ENCODE measurements around the gene APBA3.

The APBA3 gene

DNA sequence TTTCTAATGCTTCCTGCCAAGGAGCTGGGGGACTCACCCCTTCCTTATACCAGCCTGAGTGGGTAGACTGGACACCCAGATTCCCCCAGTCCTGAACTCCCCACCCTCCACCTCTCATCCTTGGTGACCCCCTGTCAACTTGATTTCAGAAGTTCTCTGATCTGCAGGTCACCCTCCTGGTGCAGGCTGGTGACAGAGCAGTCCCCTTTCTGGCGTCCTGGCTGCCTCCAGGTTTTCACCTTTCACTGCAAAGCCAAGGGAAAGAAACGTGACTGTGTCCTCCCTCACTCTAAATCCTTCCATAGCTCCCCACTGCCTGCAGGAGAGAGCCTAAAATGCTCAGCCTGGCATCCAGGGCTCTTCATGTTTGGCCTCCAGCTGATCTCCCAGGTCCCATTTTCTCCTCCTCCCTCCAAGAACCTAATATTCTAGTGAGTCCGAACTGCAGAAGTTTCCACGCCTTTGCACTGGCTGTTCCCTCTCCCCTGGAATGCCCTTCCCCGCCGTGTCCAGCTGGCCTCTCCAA is 28.8 kb upstream of the APBA3 start:
- no peak overlapping the region for H3K4me3 ChIP-seq (ENCODE audit: low read length)
- DNase-seq (ENCODE audit: low read depth, low spot score): no peak

- DNase-seq (ENCODE audit: low read depth, low spot score): no peak
Observed at GRCh38 chr19:3788996-3789778, 27.7 kb upstream of the APBA3 start.

DNA sequence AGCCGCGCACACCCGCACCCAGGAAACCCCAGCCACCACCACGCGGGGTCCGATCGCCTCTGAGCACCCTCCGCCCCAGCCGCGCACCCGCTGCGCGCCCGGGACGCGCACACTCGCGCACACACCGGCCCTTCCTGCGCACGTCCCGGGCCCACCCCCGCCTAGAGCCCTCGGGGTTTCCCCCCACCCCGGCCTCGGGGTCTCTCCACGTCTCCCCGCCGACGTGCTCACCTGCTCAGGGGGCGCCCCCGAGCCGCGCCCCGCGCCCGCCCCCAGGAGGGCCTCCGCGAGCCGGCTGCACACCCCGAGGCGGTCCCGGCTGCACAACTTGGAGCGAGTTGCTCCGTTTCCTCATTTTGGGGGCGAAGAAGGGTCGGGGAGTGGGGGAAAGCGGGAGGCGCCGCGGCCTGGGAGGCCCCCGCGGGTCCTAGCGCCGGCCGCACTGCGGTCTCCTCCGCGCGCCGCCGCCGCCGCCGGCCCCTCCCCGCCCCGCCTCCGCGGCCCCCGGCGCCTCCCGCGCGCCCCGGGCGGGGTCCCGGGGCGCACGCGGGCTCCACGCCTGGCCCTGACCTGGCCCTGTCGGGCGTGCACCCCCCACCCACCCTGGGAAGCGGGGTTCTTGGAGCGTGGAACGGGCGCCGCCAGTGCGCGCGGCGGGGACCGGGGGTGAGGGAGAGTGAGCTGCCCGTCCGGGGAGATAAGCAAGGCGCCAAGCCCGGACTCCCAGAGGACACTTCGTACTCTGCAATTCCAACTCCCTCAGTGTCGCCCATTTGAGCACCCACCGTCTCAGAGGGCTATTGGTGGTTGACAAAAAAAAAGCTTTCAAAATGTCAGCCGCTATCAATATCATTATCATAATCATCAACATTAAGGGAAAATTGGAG is 24.7 kb upstream of the APBA3 start, which contains the start of gene MATK:
TSS of gene MATK (minus strand) at position 444 of the 887 bp plus-strand sequence. CDS start 1,246 bp downstream, outside the sequence.
- H3K4me3 ChIP-seq (ENCODE audit: low read length): no peak within 1 kb of the TSS
- no peak for DNase-seq (ENCODE audit: low read depth, low spot score)

More at GRCh38 chr19:3788996-3789778, 27.7 kb upstream of the APBA3 start:
- H3K4me3 ChIP-seq (ENCODE audit: low read length): no peak overlapping the region

- DNase-seq (ENCODE audit: low read depth, low spot score): no peak
- H3K4me3 ChIP-seq (ENCODE audit: low read length): no peak overlapping the region
Observed at GRCh38 chr19:3785451-3785937, 24.0 kb upstream of the APBA3 start.

GRCh38 chr19:3784607-3785450 is 23.3 kb upstream of the APBA3 start:
- no peak for DNase-seq (ENCODE audit: low read depth, low spot score)
- H3K4me3 ChIP-seq (ENCODE audit: low read length): no peak overlapping the region

- DNase-seq (ENCODE audit: low read depth, low spot score): no peak
- H3K4me3 ChIP-seq (ENCODE audit: low read length): no peak overlapping the region
Observed at GRCh38 chr19:3783660-3784584, 22.4 kb upstream of the APBA3 start.

GRCh38 chr19:3782903-3783302 is 21.4 kb upstream of the APBA3 start:
- no peak for DNase-seq (ENCODE audit: low read depth, low spot score)
- no peak overlapping the region for H3K4me3 ChIP-seq (ENCODE audit: low read length)

- H3K4me3 ChIP-seq (ENCODE audit: low read length): no peak overlapping the region
- DNase-seq (ENCODE audit: low read depth, low spot score): no peak
Observed at GRCh38 chr19:3782330-3782729, 20.8 kb upstream of the APBA3 start.

- no peak for DNase-seq (ENCODE audit: low read depth, low spot score)
Observed at GRCh38 chr19:3781603-3782002, 20.1 kb upstream of the APBA3 start.

GRCh38 chr19:3780786-3781304 is 19.4 kb upstream of the APBA3 start:
- H3K4me3 ChIP-seq (ENCODE audit: low read length): no peak overlapping the region
- DNase-seq (ENCODE audit: low read depth, low spot score): no peak

More at GRCh38 chr19:3781603-3782002, 20.1 kb upstream of the APBA3 start:
- no peak overlapping the region for H3K4me3 ChIP-seq (ENCODE audit: low read length)

DNA sequence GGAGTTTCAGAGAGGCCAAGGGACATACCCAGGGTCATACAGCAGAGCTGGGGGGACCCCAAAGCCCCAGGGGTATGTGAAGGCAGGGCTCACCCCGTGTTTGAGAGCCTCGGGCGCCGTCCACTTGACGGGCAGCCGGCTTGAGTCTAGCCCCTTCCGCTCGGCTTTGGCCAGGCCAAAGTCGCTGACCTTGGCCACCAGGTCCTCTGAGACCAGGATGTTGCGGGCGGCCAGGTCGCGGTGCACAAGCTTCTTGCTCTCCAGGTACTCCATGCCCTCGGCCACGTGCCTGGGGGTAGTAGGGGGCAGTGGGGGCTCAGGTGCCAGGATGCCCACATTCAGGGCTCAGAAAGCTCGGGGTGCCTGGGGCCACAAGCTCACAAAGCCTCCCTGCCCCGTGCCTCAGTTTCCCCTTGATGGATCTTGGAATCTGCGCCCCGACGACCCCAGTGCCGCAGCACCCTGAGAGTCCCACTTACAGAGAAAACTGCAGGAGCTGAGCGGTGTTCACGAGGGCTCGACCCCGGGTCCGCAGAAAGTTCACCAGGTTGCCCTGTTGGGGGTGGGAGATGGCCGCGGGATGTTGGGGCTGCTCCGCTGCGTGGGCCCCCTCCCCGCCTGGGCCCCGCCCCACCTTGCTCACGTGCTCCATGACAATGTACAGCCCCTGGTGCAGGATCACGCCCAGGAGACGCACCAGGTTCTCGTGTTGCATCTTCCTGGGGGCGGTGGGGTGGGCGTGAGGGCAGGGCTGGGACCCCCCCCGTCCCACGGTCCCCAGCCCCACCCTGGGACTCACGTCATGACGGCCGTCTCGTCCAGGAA is 17.6 kb upstream of the APBA3 start:
- no peak for DNase-seq (ENCODE audit: low read depth, low spot score)
- no peak overlapping the region for H3K4me3 ChIP-seq (ENCODE audit: low read length)

DNA sequence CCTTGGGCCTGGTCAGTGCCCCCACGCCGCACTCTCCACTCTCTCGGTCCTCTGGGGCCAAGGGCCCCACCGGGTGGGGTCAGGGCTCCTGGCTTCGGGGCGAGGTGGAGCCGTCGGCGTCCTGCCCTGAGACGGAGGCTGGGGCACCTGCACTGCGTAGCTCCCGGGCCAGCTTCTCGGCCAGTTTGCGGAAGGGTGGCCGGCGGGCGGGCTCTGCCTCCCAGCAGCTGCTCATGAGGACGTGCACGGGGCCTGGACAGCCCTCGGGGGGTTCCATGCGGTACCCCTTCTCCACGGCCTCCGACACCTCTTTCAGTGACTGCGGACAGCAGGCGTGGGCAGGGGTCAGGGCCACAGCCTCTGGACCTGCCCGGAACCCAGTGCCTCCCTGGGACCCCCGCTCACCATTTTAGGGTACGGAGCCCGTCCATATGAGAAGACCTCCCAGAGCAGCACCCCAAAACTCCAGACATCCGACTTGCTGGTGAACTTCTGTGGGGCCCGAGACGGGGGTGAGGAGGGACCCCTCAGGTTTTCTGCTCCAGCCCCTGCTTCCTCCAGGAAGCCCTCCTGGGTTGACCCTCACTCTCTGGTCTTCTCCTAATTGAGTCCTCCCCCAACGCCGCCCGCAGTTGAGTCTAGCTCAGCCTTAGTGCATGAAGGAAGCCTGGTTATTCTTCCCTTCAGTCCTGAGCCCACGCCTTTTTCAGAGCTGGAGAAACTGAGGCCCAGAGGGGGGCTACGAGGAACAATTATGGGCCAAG is 16.8 kb upstream of the APBA3 start:
- DNase-seq (ENCODE audit: low read depth, low spot score): no peak
- no peak overlapping the region for H3K4me3 ChIP-seq (ENCODE audit: low read length)

- H3K4me3 ChIP-seq (ENCODE audit: low read length): no peak overlapping the region
- DNase-seq (ENCODE audit: low read depth, low spot score): no peak
Observed at GRCh38 chr19:3776479-3777040, 15.1 kb upstream of the APBA3 start.

DNA sequence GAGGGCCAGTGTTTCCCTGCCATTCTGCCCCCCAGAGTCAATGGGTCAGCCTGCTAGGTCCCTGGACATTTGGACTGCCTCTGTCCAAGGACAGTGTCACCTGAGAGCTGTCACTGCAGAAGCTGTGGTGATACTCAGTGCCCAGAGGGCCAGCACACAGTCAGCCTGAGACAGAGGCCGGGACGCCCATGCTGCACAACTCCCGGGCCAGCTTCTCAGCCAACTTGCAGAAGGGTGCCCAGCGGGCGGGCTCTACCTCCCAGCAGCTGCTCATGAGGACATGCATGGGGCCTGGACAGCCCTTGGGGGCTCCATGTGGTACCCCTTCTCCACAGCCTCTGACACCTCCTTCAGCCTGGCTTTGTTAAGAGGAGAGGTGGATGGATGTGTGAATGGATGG is 14.3 kb upstream of the APBA3 start:
- DNase-seq (ENCODE audit: low read depth, low spot score): no peak
- H3K4me3 ChIP-seq (ENCODE audit: low read length): no peak overlapping the region

GRCh38 chr19:3775374-3775711 is 13.9 kb upstream of the APBA3 start:
- DNase-seq (ENCODE audit: low read depth, low spot score): no peak

More at GRCh38 chr19:3775374-3775711, 13.9 kb upstream of the APBA3 start:
- H3K4me3 ChIP-seq (ENCODE audit: low read length): no peak overlapping the region
